GM19452 (cell line): Measurements from ENCODE around the gene EXOSC6.
"Not testable (repeated sequence)": the region's sequence is repeated elsewhere in the genome, so short reads cannot be mapped to it uniquely, and the experiment has no call there.

Experiments
- ATAC-seq: cut with Tn5 transposase; IDR thresholded peaks from one replicate; pipeline ENCODE4 v1.9.1; 2021; ENCODE audit not compliant: unreplicated experiment

Gene EXOSC6

GRCh38 chr16:70255574-70255973, 3.8 kb upstream of the EXOSC6 start:
- ATAC-seq: no peak

- no peak for ATAC-seq
Measured at GRCh38 chr16:70254965-70255286, 3.2 kb upstream of the EXOSC6 start.

- ATAC-seq: no peak
Measured at GRCh38 chr16:70254180-70254964, 2.6 kb upstream of the EXOSC6 start.

GRCh38 chr16:70253291-70254106, 1.8 kb upstream of the EXOSC6 start:
- ATAC-seq: no peak

- ATAC-seq: no peak
Measured at GRCh38 chr16:70252355-70252988, 732 bp upstream of the EXOSC6 start.

- peak; percentile 35 for ATAC-seq
Measured at GRCh38 chr16:70250748-70251628, 752 bp downstream of the EXOSC6 start.

- not testable (repeated sequence) for ATAC-seq
Measured at GRCh38 chr16:70249697-70250096, 2.0 kb downstream of the EXOSC6 start.

GRCh38 chr16:70238773-70239172, 13.0 kb downstream of the EXOSC6 start:
- ATAC-seq: not testable (repeated sequence)

GRCh38 chr16:70231831-70232230, 19.9 kb downstream of the EXOSC6 start:
- ATAC-seq: not testable (repeated sequence)

- not testable (repeated sequence) for ATAC-seq
Measured at GRCh38 chr16:70226024-70226423, 25.7 kb downstream of the EXOSC6 start.

- ATAC-seq: not testable (repeated sequence)
Measured at GRCh38 chr16:70225430-70225829, 26.3 kb downstream of the EXOSC6 start.

GRCh38 chr16:70224645-70225044, 27.1 kb downstream of the EXOSC6 start:
- ATAC-seq: not testable (repeated sequence)

- not testable (repeated sequence) for ATAC-seq
Measured at GRCh38 chr16:70223971-70224513, 27.7 kb downstream of the EXOSC6 start.

- not testable (repeated sequence) for ATAC-seq
Measured at GRCh38 chr16:70223216-70223615, 28.5 kb downstream of the EXOSC6 start.

- ATAC-seq: not testable (repeated sequence)
Measured at GRCh38 chr16:70222574-70222973, 29.2 kb downstream of the EXOSC6 start.

- not testable (repeated sequence) for ATAC-seq
Measured at GRCh38 chr16:70218586-70218985, 33.2 kb downstream of the EXOSC6 start.

GRCh38 chr16:70206382-70206781, 45.4 kb downstream of the EXOSC6 start:
- ATAC-seq: not testable (repeated sequence)

- ATAC-seq: not testable (repeated sequence)
Measured at GRCh38 chr16:70204668-70205405, 46.9 kb downstream of the EXOSC6 start.

- not testable (repeated sequence) for ATAC-seq
Measured at GRCh38 chr16:70204010-70204409, 47.7 kb downstream of the EXOSC6 start.

- not testable (repeated sequence) for ATAC-seq
Measured at GRCh38 chr16:70203508-70203907, 48.2 kb downstream of the EXOSC6 start.
